GM18868 (cell line): ENCODE measurements around the gene SYNDIG1.

ENCODE experiments used
- ATAC-seq: cut with Tn5 transposase; IDR thresholded peaks from one replicate; pipeline ENCODE4 v1.9.1; 2021; ENCODE audit warnings: mild to moderate bottlenecking, moderate library complexity; ENCODE audit not compliant: unreplicated experiment

Gene SYNDIG1

DNA sequence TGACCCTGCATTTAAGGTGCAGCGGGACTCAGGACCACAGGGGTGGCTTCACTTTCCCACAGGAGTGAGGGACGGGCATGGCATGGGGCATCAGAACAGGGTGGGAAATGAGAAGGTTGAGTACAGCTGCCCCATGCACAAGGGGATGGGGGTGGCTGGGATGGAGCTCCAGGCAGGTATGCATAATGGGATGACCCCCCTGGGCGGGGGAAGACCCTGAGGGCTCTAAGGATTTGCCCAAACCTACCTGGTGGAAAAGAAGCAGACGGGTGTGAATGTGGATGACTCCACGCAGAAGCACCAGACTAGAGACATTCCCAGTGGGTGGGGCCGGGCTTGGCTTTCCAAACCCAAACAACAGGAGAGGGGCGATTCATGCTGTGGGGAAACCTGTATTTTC lies 200.3 kb downstream of the SYNDIG1 start:
- no peak for ATAC-seq

DNA sequence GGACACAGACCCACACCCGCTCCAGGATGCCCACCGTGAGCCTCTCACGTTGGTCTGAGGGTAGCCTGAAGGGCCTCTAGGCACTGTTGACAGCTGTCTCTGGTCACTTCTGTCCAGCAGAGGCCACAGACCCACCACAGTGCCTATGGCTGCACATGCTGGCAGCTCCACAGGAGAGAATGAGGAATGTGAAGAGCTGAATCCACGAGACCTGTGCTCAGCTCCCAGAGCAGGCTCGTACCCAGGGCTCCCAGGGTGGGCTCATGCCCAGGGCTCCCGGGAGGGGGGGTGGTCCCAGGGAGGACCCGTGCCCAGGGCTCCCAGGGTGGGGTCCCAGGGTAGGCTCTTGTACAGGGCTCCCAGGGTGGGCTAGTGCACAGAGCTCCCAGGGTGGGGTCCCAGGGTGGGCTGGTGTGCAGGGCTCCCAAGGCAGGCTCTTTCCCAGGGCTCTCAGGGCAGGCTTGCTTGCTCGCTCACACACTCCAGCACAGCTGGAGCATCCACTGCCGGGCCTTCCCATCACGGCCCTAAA lies 201.0 kb downstream of the SYNDIG1 start:
- ATAC-seq = no peak

DNA sequence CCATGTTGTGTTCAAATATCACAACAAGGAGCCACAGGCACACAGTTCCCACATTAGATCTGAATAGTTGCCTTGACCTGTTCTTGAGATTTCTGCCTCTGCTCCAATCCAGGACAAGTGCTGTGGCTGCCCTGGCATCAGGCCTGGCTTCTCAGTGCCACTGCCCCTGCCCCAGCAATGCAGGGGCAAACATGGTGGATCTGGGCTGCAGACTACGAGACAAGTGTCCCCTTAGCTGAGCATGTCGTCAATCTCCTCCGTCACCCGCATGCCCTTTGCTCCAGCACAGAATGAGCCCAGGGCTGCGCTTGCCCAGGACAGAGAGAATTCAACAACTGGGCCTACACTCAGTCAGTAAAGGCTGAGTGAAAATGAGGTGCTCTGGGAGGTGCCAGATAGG lies 201.6 kb downstream of the SYNDIG1 start:
- ATAC-seq = no peak

DNA sequence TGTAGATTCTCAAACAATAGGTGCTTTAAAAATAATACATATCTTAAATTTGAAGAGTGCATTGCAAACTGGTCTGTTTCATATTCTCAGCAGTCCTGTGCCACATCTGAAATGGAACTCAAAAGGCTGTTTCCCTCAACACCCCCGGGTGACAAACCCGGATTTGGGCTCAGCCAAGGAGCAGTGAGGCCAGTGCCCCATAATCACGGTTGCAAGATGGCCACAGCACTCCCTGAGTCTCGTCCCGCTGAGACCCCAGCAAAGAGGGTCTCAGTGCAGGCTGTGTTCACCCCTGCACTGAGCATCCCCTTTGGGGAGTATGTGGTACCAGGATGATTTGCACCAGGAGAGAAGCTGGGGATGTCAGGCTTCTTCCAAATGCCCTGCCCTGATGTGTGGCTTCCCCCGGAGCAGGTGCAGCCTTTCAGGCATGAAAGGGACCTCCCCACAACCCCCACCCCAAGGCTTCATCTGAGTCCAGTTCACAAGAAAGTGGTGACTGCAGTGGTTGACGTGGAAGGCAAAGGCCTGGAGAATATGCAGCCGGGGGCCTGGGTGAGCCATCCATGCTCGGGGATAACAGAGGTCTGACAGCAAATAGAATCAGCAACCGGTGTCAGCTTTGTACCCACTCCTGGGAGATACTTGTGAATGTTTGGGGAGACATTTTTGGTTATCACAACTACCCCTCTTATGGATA lies 202.9 kb downstream of the SYNDIG1 start:
- ATAC-seq = no peak

DNA sequence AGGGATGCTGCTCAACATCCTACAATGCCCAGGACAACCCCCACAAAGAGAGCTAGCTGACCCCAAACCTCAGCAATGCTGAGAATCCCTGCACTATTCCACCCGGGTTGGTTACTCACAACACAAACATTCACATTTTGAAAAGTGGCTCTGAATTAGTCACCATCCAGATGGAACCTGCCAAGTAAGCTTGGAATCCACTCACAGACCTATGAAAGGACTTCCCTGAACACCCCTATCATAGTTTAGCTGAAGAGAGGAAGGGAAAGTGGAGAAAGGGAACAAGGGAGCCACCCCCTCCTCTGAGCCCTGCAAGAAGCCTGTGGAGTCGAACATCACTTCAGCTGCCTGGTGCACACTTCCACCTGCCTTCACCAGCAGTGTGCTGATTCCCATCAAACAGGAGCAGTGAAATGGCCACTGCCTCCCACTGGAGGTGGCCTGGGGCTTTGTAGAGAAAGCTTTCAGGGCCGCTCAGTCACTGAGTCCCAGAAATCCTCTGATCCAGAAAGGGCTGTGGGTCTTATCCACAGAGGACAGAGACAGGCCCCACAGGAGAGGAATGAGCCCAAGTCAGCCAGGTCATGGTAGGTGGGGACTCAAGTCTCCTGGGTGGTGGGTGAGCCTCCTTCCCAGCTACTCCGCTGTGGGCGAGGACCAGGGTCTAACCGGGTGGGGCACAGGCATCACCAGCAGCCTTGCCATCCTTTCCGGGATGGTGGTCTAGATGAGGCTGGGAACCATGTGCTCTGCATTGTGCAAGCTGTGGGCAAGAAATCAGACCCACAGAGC lies 203.7 kb downstream of the SYNDIG1 start:
- no peak for ATAC-seq

DNA sequence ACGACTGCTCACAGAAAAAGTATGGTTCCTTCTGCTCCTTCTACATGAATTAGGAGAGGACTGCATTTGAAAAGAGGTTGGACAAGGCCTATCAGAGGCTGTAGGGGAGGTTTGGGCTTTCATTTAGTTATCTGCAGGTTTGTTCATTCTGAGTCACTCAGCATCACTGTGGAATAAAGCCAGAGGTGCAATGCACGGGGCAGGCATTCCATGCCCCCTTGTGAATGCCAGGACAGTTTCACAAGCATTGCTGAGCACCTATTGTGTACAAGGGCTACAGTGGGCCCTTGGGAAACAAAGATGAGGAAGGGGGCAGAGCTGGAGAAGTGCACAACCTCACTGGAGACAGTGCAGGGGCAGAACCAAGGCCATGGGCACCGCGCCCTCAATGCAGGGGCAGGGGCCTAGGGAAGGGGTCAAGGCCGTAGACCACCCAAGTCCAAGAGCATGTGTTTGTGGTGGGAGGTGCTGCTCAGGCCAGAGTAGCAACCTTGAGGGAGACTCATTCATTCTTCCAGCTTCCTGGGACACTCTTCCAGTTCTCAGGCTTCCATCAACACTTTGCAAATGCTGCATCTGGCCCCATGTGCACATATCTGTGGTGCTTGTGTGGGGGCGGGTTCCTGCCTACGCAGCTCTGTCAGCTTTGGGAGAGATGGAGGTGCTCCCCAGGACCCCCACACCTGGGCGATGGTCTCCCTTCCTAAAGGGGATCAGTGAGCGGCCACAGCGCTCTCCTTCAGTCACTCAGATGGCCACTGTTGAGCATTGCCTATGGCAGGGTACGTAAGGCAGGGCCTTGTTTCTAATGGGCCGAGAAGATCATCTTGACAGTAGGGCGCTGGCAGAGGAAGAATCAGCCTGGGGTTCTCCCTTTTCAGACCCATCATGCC lies 204.5 kb downstream of the SYNDIG1 start:
- ATAC-seq = no peak

DNA sequence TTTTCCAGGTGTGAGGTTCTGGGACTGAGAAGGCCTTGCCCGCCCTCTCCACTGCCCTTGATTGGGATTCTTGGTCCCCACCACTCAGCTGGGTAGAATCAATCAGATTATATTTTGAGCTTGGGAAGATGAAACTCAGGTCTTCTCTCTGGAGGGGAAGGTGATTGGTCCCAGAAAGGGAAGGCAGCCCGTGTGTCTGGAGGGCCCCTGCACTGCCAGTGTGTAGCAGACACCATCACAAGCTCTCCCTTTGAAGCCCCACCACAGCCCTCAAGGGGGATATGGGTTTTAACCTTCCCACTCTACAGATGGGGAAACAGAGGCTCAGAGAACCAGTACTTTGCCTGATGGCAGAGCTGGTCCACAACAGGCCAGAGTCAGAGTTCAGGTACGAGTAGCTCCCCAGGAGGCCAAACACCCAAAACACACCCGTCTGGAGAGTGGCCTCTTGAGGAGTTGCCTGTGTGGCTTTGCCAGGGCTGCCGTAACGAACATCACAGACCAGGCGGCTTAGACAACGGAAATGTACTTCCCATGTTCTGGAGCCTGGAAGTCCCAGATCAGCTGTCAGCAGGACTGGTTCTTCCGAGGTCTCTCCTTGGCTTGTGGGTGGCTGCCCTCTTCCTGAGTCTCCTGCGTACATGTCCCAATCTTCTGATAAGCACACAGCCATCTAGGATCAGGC lies 205.6 kb downstream of the SYNDIG1 start:
- ATAC-seq = no peak

DNA sequence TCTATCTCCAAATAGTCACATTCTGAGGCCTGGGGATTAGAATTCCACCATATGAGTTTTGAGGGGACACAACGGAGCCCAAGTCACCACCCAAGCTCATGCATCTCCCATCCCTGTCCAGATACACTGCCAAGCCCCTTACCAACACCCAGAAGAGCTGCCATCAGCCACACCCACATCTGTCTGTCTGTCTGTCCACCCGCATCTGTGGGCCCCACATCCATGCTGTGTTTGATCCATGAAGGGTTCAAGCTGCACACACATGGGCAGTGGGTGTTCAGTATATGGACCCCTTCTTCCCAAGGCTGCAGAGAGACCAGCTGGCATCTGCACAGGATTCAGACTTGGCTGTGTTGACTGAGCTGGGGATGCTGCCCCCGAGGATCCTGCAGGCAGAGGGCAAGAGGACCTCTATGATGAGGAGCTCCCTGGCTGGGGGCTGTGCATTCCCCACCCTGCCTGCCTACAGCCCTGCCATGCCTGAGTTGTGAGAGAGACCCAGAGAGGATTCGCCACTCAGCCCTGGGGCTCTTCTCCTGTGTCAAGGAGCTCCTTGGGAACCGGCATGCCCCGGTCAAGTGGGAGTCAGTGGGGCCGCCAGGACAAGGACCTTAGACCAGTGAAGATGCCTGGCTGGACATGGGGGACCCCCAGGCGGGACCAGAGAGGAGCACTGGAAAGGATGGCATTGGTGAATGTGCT lies 206.4 kb downstream of the SYNDIG1 start:
- no peak for ATAC-seq

DNA sequence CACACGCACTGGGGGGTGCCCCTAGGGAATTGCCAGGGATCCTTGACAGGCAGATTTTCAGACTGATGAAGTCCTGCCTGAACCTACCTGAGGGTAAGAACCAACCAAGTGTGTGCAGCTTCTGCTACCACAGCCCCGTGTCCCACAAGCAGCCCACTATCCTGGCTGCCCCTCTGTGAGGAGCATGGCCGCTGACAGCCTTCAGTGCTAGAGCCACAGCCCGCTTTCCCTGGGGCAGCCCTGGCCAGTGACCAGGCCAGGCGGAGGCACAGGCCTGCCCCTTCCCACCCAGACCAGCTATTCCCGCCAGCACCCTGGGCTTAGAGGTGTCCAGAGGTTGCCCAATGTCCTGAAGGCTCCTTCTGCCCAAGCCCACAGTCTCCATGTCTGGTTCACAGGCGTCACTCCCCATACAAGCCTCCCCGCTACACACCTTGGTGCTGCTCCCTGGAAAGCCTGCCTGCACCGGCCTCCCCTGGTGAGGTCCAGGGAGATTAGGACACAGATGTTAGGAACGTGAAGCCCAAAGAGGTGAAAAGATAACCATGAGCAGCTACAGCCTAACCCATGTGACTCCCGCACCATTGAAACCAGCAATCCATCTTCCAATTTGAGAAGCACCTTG lies 207.0 kb downstream of the SYNDIG1 start:
- no peak for ATAC-seq

DNA sequence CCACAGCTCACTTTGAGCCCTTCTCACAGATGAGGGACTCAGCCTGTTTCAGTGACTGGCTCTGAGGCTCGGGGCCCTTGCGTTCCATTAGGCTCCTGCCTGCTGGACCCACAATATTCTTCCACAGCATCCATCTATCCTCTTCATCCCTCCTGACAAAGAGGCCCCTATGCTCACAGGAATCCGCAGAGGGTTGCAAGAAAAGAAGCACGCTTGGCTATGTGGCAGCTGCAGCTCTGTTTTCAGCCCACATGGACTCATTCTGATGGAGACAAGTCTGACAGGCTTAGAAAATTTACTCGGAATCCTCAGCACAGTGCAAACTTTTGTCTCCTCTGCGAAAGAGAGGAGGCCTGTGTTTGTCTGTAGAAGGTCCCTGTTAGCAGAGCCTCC lies 207.5 kb downstream of the SYNDIG1 start:
- ATAC-seq = no peak

DNA sequence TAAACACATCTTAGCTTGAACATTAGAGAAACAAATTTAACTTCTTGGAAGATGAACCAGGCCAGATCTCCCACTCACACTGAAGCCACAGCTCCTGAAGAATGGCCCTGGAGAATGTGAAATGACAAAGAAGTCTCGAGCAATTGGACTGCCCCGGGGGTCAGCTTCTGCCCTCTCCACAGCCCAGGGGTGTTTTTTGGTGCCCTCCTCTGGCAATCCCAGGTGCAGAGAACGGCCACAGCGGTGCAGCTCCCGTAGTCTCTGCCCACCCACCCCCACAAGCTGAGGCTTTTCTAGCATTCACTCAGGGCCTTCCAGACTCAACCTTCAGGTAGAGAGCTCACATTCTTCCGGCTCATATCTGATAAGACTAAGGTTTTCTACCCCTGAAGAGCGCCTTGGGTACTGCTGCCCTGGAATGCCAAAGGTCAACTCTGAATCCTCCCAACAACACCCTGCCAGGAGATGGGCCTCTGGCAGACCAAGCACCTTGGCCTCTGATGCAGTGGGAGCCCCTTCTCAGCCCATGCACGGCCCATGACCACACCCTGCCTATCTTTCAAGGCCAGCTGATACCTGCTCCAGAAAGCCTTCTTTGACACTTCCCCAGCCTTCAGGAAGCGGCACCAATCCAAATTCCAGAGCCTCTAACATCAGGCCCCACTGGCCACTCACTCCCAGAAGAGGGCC lies 208.3 kb downstream of the SYNDIG1 start:
- ATAC-seq = no peak

DNA sequence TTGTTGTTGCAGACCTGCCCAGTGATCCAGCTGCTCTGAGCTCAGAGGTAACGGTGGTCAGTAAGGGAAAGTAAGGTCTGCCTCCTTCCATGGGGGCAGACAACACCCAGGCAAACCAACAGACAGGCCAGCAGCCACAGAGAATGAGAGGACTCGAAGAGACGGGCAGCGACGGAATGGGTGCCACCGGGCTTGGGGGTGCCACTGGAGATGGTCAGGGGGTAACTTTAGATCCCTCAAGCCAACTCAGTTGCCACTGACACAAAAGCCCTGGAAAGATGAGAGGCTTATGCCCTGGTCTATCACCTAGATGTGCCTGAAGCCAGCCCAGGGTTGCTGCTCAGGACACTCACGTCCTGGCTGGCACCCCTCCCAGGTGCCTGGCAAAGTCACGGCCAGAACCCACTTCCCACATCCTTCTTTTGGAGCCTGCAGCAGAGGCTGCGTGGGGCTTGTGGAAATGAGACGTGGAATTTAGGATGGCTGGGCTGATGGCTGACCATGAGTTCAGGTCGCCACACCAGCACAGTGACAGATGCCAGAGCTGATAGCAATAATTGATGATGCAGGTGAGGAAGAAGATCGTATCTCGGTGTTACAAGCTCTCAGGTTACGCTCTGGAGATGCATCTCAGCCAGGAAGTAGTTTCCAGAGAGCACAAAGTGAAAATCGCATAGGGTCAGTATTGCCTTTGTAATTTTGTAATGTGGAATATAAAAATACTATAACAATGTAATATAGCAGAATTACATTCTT lies 209.1 kb downstream of the SYNDIG1 start:
- no peak for ATAC-seq

DNA sequence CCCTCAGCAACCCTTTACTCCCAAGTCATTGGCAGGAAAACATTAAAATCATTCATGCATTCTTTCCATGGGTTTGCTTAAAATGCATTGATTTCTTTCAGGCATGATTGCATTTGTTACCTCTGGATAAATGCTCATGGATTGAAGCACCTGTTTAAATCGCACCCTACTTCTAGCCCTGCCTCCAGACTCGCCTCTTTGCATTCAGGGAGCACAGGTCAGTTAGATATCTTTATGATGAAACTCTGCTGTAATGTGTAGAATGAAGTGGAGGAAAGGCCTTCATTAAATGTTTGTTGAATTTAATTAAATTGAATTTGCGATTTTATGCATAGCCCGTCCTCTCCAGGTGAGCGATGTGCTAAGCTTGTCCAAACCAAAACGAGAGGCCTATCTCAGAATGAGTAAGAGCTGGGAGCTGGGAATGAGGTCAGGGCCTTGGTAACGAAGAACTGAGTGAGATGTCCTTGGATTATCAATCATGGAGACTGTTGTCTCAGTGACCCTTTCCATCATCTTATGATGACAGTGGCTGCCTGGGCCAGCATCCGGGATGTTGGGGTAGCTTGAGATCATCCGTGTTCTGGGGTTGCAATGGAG lies 210.1 kb downstream of the SYNDIG1 start:
- ATAC-seq = no peak

DNA sequence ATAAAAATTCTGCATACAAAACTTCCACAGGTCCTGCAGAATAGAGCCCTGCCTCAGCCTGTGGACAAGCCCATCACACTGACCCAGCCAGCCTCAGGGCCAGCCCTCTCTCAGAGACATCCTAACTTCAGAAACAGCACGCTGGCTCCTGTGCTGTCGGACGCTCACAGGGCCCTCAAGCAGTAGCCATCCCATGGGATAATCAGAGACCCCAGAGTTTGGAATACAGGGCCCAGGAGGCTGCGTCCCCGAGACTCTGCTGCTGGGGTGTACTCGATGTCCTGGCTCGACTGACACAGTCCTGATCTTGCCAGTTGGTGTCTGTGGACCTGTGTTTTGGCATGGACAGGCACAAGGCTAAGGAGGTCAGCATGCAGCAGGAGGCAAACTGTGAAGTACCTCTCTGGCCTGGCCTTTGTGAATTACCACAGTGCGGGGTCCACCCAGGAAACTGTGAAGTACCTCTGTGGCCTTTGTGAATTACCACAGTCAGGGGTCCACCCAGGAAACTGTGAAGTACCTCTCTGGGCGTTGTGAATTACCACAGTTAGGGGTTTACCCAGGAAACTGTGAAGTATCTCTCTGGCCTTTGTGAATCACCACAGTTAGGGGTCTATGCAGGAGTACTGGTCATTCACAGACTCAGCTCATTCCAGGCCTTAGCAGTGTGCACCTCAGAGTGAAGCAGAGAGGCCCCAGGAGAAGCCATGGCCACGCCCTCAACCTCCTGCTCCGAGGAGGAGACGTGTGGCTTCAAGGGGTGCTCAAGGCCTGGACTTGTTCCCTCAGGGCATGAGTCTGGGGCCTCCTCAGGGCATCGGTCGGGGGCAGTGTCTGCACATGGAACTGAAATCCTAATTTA lies 212.4 kb downstream of the SYNDIG1 start:
- ATAC-seq = no peak

DNA sequence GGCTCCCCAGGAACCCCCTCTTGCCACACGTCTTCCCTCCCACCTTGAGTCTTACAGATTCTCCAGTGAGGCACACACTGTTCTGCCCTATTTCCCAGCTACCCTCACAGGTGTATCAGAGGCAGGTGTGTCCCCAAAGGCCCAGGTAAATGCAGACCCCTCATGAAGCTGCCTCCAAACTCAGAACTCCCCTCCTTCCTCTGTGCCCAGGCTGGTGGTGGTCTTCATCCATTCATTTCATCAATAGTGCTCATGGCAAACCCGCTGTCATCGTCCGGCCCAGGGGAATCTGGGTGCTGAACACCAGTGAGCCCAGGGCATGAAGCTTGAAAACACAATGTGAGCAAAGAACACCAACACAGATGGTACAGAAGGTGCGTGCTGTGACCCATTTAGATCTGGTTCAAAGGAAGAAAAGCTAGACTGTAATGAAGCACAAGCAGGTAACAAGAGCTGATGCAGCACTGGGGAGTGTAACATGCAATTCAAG lies 213.1 kb downstream of the SYNDIG1 start:
- no peak for ATAC-seq

DNA sequence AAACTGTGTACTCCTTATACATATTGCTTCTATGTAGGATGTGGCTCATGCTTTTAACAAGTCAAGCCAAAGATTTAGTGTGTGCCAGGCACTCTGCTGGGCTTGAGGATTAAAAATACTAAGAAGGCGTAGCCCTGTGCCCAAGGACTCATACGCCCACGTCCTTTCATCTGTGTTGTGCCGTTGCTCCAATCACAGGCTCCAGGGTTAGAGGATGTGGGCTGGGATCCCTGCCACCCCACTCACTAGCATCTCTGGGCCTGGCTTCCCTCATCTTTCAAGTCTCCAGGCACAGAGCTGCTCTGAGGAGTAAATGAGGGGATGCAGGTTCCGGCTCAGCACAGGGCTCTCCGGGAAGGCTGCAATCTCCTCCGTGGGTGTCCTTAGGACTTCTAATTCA lies 214.2 kb downstream of the SYNDIG1 start:
- ATAC-seq = no peak

DNA sequence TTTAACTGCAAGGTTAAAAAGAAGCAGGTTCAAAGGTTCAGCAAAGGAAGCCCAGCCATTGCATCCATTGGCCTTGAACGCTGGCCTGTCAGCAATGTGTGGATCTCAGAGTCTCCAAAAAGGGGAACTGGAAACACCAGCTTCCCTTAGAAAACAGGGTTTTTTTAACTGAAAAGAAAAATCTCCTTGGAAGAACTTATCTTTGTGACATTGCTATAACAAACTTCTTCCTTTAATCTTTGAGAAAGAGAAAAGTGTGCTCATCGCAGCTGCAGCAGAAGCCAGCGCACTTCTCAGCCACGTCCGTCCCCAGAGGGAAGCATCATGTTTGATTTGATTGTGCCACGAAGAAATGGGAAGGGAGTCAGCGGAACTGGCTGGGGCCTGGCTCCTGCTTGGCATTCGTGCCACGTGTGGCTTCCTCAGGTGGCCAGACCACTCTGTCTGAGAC lies 215.0 kb downstream of the SYNDIG1 start:
- ATAC-seq = no peak
